Psoas muscle (tissue), 8 donors: Measurements from ENCODE around the gene KCNH2. TPM values are rescaled to one million over a fixed set of nuclear protein-coding genes. Genes with fewer than 3 reads are reported as not detected.
A peak's percentile ranks its signal among the peaks of the same experiment; 100 is the strongest.

Experiments used
- ATAC-seq, 4 donors: fragments of 200-7000 bp; cut with Tn5 transposase; one replicate each; pipeline ENCODE4 v1.9.1; 2020; ENCODE audit warnings: moderate library complexity in 3 of 4, mild to moderate bottlenecking in 2 of 4
- DNase-seq, 2 donors: peaks; one replicate each; pipeline ENCODE4 v3.0.0-alpha.2; 2020
- H3K27ac ChIP-seq: fragments of 200-600 bp; one replicate; pipeline ENCODE4 v1.8.0; 2022
- H3K27me3 ChIP-seq, 3 donors: fragments of 200-600 bp in 1 of 3; one replicate each; pipeline versions ENCODE4 v1.6.1 to v1.8.0; 2013 to 2022; ENCODE audit warnings: low read length in 2 of 3, mild to moderate bottlenecking in 2 of 3, moderate library complexity in 1 of 3; ENCODE audit not compliant: insufficient read depth in 3 of 3
- H3K36me3 ChIP-seq, 2 donors: fragments of 200-600 bp in 1 of 2; one replicate each; pipeline versions ENCODE4 v1.6.1 to v1.8.0; 2013 to 2022; ENCODE audit warnings: low read depth in 1 of 2, mild to moderate bottlenecking in 1 of 2, moderate library complexity in 1 of 2; ENCODE audit not compliant: insufficient read depth in 1 of 2
- H3K4me1 ChIP-seq: fragments of 200-600 bp; one replicate; pipeline ENCODE4 v1.8.0; 2022
- H3K4me3 ChIP-seq: fragments of 200-600 bp; one replicate; pipeline ENCODE4 v1.8.0; 2022; ENCODE audit warnings: mild to moderate bottlenecking
- H3K9me3 ChIP-seq: fragments of 200-600 bp; one replicate; pipeline ENCODE4 v1.8.0; 2022
- CTCF ChIP-seq: fragments of 200-600 bp; IDR thresholded peaks from one replicate; pipeline ENCODE4 v1.8.0; 2022; ENCODE audit warnings: antibody characterized with exemption
- whole genome bisulfite sequencing, 3 donors: extraction: QIAGEN DNeasy Blood & Tissue Kit; methylation state at CpG; one replicate each; pipeline versions ENCODE4 v1.1.6 to v1.1.7; 2013; 5-methylcytosine and 5-hydroxymethylcytosine counted together
- intact Hi-C, 2 donors: fragments of 100-400 bp; cut with DNase I; formaldehyde crosslinking; loops; one replicate each; pipeline versions ENCODE4 v1.11.0 to v1.14.2; 2022
- polyA plus RNA-seq, 3 donors: library from polyadenylated mRNA; stranded (reverse); fragments of 200-250 nt; gene quantifications; one replicate each; pipeline ENCODE4 v1.2.3, GENCODE V29; 2013
- total RNA-seq, 4 donors: library from RNA; stranded (reverse); fragmentation: NEBNext Ultra II Directional in 2 of 4; extraction: Animal tissue kit (Norgen Biotek cat#: 25700) in 2 of 4; gene quantifications; one replicate each; pipeline versions ENCODE4 v1.2.1 to v1.2.4, GENCODE V29; 2021 to 2023
- donor health status: healthy with polysubstance abuse.
- donor health status: DM: no; HTN: no; CAD: no; lungs with moderate emphysema.
- donor health status: Bipolar disorder and iron deficiency.
- donor health status: healthy.
- donor health status: DM: yes; HTN: yes; CAD: no.
- donor health status: DM: no; HTN: no; CAD: no.
- donor health status: DM: no; HTN: no; CAD: no.
- donor health status: DM: yes; HTN: yes; CAD: no.

The KCNH2 gene
- total and polyA plus RNA-seq, 7 donors: 0.18 to 0.48 (median 0.22) TPM

GRCh38 chr7:150989456-150989855 lies 11.3 kb upstream of the KCNH2 start:
- H3K4me3 ChIP-seq: no peak overlapping the region
- no peak for TF ChIP-seq CTCF
- ATAC-seq (no peak), DNase-seq (no peak)
- no peaks in the 10 kb centered on the region for H3K9me3 ChIP-seq
- H3K4me1 ChIP-seq: no peaks in the 10 kb centered on the region
- intact Hi-C loops: loop anchor here in 1 of 2 donors (10.0 kb wide), 1 partner anchor 205 kb away; no protein-coding TSS in a partner anchor
- no peaks in the 10 kb centered on the region for H3K36me3 ChIP-seq
- WGBS, 3 donors: 32 to 42% (median 35%) methylated on average over 6 to 7 of the region's 7 CpGs
- H3K27ac ChIP-seq: peak overlapping the region; percentile 9
- peaks cover 0 to 4% (median 0%) of the 10 kb centered on the region in 3 donors for H3K27me3 ChIP-seq

GRCh38 chr7:150988230-150989226 lies 10.4 kb upstream of the KCNH2 start:
- intact Hi-C loops: loop anchor here in 1 of 2 donors (1.0 to 10.0 kb wide), 2 partner anchors 89 to 204 kb away; no protein-coding TSS in a partner anchor
- DNase-seq: peak; percentile 64 to 77
- 15 to 19% (median 17%) methylated on average over 26 to 31 of the region's 31 CpGs for WGBS, 3 donors
- Histone ChIP-seq H3K4me3 (no peak overlapping the region), H3K36me3 (no peaks in the 10 kb centered on the region), H3K4me1 (no peaks in the 10 kb centered on the region), H3K27ac (peak overlapping the region; percentile 9), H3K27me3 (peaks cover 0 to 4% (median 0%) of the 10 kb centered on the region in 3 donors), H3K9me3 (no peaks in the 10 kb centered on the region)
- TF ChIP-seq CTCF: peak; percentile 84
- ATAC-seq: peak; percentile 57 to 70 (median 67)

GRCh38 chr7:150986556-150986955 lies 8.4 kb upstream of the KCNH2 start:
- Histone ChIP-seq H3K4me1 (no peaks in the 10 kb centered on the region), H3K9me3 (no peaks in the 10 kb centered on the region), H3K27ac (no peak overlapping the region), H3K4me3 (no peak overlapping the region), H3K27me3 (peaks cover 0 to 20% (median 0%) of the 10 kb centered on the region in 3 donors), H3K36me3 (no peaks in the 10 kb centered on the region)
- intact Hi-C loops: loop anchor here in 1 of 2 donors (10.0 kb wide), 1 partner anchor 202 kb away; no protein-coding TSS in a partner anchor
- 57 to 61% (median 60%) methylated on average over 5 of the region's 5 CpGs for WGBS, 3 donors
- DNase-seq (no peak), ATAC-seq (no peak)
- TF ChIP-seq CTCF: no peak

DNA sequence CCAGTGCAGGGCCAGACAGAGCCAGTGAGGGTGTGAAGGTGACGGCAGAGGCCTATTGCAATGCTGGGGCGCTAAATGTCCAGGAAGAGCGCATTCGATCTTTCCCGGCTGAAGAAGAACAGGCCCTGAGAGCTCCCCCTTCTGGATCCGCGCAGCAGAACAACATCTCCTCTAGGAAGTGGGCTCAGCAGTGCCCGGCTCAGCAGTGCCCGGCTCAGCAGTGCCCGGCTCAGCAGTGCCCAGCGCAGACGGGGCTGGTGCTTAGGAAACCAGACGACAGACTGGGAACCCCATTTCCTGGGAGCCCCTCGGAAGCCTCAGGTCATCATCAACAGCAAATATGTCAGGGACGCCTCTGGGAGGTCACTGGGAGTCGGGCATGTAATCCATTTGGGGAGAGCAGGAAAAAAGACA lies 8.0 kb upstream of the KCNH2 start:
- Histone ChIP-seq H3K36me3 (no peaks in the 10 kb centered on the region), H3K27me3 (peaks cover 0 to 25% (median 0%) of the 10 kb centered on the region in 3 donors), H3K9me3 (no peaks in the 10 kb centered on the region), H3K4me1 (no peaks in the 10 kb centered on the region), H3K4me3 (no peak overlapping the region), H3K27ac (no peak overlapping the region)
- intact Hi-C loops: loop anchor here in 1 of 2 donors (10.0 kb wide), 1 partner anchor 201 kb away; no protein-coding TSS in a partner anchor
- WGBS, 3 donors: 9 to 13% (median 11%) methylated on average over 16 of the region's 16 CpGs
- ATAC-seq: peak in 2 of 4 donors; percentile 39 to 54
- DNase-seq: peak; percentile 57 to 70
- TF ChIP-seq CTCF: peak; percentile 49
